GM10847 (cell line): ENCODE measurements around the gene TTC38.

ENCODE experiments used
- POLR2A ChIP-seq: IDR thresholded peaks from 2 replicates; pipeline ENCODE4 v1.6.1; 2011; ENCODE audit not compliant: insufficient read length; ENCODE audit errors: extremely low read depth

The TTC38 gene

GRCh38 chr22:46262449-46263215 lies 5.2 kb upstream of the TTC38 start:
- TF ChIP-seq POLR2A = no peak

DNA sequence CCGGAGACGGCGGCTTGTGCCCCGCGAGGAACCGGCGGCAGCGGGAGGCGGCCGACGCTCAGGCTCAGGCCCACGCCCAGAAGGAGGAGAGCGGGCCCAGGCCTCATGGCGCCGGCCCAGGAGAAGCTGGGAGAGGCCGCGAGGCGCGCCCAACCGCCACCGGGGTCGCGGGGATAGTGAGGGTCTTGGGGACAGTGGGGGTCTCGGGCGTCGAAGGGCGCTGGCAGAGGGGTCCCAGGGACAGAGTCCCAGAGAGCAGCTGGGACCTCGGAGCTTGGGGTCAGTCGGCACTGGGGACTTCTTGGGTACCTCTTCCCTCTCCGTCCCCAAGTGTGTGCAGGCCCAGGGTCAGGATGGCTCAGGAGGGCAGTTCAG lies 4.6 kb upstream of the TTC38 start, which contains the start of gene PKDREJ:
PKDREJ (minus strand) TSS at position 128 of the 375 bp plus-strand sequence; CDS start at position 107, 21 bp downstream.
- no peak for TF ChIP-seq POLR2A

GRCh38 chr22:46269564-46269963 lies 1.8 kb downstream of the TTC38 start:
- no peak for TF ChIP-seq POLR2A

GRCh38 chr22:46272196-46272595 lies 4.4 kb downstream of the TTC38 start:
- no peak for TF ChIP-seq POLR2A

GRCh38 chr22:46272762-46273431 lies 5.1 kb downstream of the TTC38 start:
- no peak for TF ChIP-seq POLR2A

GRCh38 chr22:46273432-46274148 lies 5.8 kb downstream of the TTC38 start:
- no peak for TF ChIP-seq POLR2A

DNA sequence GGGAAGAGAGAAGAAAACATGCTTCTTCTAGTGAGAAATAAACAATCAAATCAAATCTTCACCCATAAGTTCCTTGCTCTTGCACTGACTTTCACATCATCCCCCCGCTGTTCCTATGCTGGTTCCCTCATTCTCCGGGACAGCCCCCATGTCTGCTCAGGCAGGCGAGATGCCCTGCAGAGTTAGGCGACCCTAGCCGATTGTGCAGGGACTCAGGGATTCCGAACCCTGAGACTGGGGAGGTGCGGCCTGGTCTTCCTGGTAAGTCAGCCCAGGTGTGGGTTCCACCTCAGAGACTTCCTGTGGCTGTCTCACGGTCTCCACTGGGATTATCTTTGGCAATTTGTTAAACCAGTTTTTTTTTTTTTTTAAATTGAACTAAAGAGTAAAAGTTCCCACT lies 6.6 kb downstream of the TTC38 start:
- TF ChIP-seq POLR2A = no peak

- TF ChIP-seq POLR2A = no peak
Measured at GRCh38 chr22:46275455-46276122, 7.8 kb downstream of the TTC38 start.

DNA sequence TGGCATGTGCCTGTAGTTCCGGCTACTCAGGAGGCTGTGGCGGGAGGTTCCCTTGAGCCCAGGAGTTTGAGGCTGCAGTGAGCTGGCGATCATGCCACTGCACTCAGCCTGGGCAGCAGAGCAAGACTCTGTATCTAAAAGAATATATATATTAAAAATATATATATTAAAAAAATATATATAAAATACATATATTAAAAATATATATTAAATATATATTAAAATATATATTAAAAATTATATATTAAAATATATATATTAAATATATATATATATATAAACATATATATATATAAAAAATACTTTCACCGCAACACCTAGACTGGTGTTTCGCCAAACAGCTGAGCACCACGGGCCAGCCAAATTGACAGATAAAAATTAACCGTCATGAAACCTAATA lies 8.8 kb downstream of the TTC38 start:
- no peak for TF ChIP-seq POLR2A

DNA sequence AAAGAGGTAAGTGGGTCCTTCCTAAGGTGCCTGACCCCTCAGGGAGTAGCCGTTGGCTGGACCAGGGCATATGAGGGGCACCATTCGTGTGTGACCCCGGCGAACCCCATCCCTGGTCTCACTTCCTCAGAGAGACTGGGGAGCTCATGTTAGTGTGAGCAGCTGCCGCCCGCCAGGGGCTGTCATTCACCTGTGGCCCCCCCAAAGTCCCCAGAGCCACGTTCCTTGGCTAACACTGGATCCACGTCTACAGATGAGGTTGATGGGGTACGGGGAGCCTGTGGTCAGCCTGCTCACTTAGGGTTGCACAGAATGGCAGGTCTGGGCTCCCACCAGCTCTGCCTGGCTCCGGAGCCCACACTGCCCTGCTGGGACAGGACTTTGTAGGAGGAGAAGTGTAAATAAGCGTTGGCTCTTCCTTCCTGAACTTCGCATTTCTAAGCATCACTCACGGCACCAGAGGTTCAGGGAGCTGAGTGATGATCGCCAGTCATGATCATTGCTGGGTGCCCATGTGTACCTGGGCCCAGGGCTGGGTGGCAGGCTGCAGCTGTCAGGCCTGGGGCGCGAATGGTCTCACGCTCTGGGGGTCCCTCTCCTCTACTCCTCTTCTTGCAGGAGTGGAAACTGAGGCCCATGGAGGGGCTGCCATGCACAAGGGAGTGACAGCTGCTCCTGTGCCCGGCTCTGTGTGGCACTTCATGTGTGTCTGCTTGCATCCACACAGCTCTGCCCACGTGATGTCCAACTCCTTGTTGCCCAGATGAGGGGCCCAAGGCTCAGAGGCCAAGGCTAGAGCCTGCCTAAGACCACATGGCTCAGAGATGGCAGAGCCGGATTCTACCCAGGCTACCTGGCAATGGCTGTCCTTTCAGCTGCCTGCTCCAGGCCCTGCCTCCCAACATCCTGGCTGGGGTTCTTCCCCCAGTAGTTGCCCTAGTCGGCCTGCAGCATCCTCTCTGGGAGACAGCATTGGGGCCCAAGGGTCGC lies 11.1 kb downstream of the TTC38 start:
- no peak for TF ChIP-seq POLR2A

- TF ChIP-seq POLR2A = no peak
Measured at GRCh38 chr22:46280063-46280817, 12.4 kb downstream of the TTC38 start.

- no peak for TF ChIP-seq POLR2A
Measured at GRCh38 chr22:46280999-46281623, 13.3 kb downstream of the TTC38 start.

- TF ChIP-seq POLR2A = no peak
Measured at GRCh38 chr22:46281866-46282678, 14.3 kb downstream of the TTC38 start.

DNA sequence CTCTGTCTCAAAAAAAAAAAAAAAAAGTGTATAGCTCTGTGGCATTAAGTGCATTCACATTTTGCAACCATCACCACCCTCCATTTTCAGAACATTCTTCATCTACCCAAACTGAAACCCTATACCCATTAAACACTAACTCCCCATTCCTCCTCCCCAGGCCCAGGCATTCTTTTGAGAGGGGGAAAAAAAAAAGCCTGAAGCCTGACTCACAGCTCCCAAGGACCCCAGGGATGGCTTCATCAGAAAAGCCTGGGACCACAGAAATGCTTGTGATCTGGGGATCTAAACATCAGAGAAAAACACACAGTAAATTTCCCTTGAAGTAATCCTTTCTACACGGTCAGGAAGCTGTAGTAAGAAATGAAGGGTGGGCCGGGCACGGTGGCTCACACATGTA lies 18.2 kb downstream of the TTC38 start:
- no peak for TF ChIP-seq POLR2A
